ENCODE data around the gene SLC2A9.
A peak's percentile ranks its signal among the peaks of the same experiment; 100 is the strongest.

SLC2A9 gene

DNA sequence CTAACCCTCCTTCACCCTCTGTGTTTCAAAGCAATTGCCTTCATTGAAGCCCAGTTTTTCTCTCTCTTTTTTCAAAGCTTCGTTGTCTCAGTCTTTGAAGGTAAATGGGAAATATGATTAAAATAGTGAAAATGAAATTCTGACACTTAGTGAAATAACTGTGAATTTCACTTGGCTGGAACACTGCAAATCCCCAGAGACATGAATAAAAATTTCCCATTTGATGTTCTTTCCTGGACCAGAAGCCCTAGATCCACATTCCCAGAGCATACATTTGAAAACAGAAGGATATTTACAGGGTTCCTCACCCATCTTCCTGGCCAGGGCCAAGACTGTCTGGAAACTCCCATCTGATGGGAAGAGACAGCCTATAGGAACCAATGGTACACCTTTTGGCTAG is 45.0 kb downstream of the SLC2A9 start:
- H3K36me3 ChIP-seq (replicated peaks; ENCODE audit: insufficient read depth, low read length), result no peaks in the 10 kb centered on the region
- no peak overlapping the region for H3K9ac ChIP-seq (ENCODE audit: low read length)
- H3K4me2 ChIP-seq (ENCODE audit: low read depth, low read length), result no peak overlapping the region
- no peaks in the 10 kb centered on the region for H3K9me2 ChIP-seq (replicated peaks; ENCODE audit: insufficient read depth, low read length)
- DNase-seq, result no peak
- no peak overlapping the region for H3K4me3 ChIP-seq (ENCODE audit: low read length)
- no peaks in the 10 kb centered on the region for H3K79me2 ChIP-seq (ENCODE audit: low read length)
- no peak for TF ChIP-seq EZH2 (optimal IDR thresholded peaks at IDR 0.05; ENCODE audit: low read depth, low read length)
- H2AFZ ChIP-seq (ENCODE audit: low read length), result no peak overlapping the region
- no peaks in the 10 kb centered on the region for H4K20me1 ChIP-seq (ENCODE audit: insufficient read depth, low read length)
- H3K27ac ChIP-seq (ENCODE audit: low read length), result no peak overlapping the region
- H3K27me3 ChIP-seq (replicated peaks; ENCODE audit: insufficient read depth, low read length), result no peaks in the 10 kb centered on the region
- no peaks in the 10 kb centered on the region for H3K9me3 ChIP-seq (replicated peaks; ENCODE audit: insufficient read depth, low read length)
- peaks cover 14% of the 10 kb centered on the region for H3K4me1 ChIP-seq (ENCODE audit: low read length)
- H3F3A ChIP-seq (ENCODE audit: insufficient read depth, low read length), result no peaks in the 10 kb centered on the region

- Histone ChIP-seq H2AFZ (ENCODE audit: low read length) (no peak overlapping the region), H3K4me1 (ENCODE audit: low read length) (peaks cover 29% of the 10 kb centered on the region)
- no peak for TF ChIP-seq EZH2phosphoT487 (IDR thresholded peaks at IDR 0.05; ENCODE audit: low read length)
- TF ChIP-seq, protein P1, sequence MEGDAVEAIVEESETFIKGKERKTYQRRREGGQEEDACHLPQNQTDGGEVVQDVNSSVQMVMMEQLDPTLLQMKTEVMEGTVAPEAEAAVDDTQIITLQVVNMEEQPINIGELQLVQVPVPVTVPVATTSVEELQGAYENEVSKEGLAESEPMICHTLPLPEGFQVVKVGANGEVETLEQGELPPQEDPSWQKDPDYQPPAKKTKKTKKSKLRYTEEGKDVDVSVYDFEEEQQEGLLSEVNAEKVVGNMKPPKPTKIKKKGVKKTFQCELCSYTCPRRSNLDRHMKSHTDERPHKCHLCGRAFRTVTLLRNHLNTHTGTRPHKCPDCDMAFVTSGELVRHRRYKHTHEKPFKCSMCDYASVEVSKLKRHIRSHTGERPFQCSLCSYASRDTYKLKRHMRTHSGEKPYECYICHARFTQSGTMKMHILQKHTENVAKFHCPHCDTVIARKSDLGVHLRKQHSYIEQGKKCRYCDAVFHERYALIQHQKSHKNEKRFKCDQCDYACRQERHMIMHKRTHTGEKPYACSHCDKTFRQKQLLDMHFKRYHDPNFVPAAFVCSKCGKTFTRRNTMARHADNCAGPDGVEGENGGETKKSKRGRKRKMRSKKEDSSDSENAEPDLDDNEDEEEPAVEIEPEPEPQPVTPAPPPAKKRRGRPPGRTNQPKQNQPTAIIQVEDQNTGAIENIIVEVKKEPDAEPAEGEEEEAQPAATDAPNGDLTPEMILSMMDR (IDR thresholded peaks at IDR 0.05; ENCODE audit: low read length), result no peak
- no peak for TF ChIP-seq EZH2 (optimal IDR thresholded peaks at IDR 0.05; ENCODE audit: low read depth, low read length)
Observed at GRCh38 chr4:9971711-9972110, 49.6 kb downstream of the SLC2A9 start.

GRCh38 chr4:9970399-9971011 is 50.8 kb downstream of the SLC2A9 start:
- peaks cover 29% of the 10 kb centered on the region for H3K4me1 ChIP-seq (ENCODE audit: low read length)
- H3F3A ChIP-seq (ENCODE audit: insufficient read depth, low read length), result peaks cover 22% of the 10 kb centered on the region
- H3K27me3 ChIP-seq (replicated peaks; ENCODE audit: insufficient read depth, low read length), result no peaks in the 10 kb centered on the region
- peak overlapping the region; percentile 57 for H3K4me2 ChIP-seq (ENCODE audit: low read depth, low read length)
- H2AFZ ChIP-seq (ENCODE audit: low read length), result peak overlapping the region; percentile 32
- no peaks in the 10 kb centered on the region for H3K79me2 ChIP-seq (ENCODE audit: low read length)
- H3K9me3 ChIP-seq (replicated peaks; ENCODE audit: insufficient read depth, low read length), result no peaks in the 10 kb centered on the region
- H3K27ac ChIP-seq (ENCODE audit: low read length), result peak overlapping the region; percentile 79
- peak overlapping the region; percentile 38 for H3K4me3 ChIP-seq (ENCODE audit: low read length)
- TF ChIP-seq EZH2 (optimal IDR thresholded peaks at IDR 0.05; ENCODE audit: low read depth, low read length), result no peak
- TF ChIP-seq, protein P1 (IDR thresholded peaks at IDR 0.05; ENCODE audit: low read length), result no peak
- no peak for TF ChIP-seq EZH2phosphoT487 (IDR thresholded peaks at IDR 0.05; ENCODE audit: low read length)
- no peaks in the 10 kb centered on the region for H4K20me1 ChIP-seq (ENCODE audit: insufficient read depth, low read length)
- peak overlapping the region; percentile 22; the same call in 1 of the 2 replicates for H3K9ac ChIP-seq (ENCODE audit: low read length)
- peak; percentile 63 for DNase-seq
- no peaks in the 10 kb centered on the region for H3K9me2 ChIP-seq (replicated peaks; ENCODE audit: insufficient read depth, low read length)
- no peaks in the 10 kb centered on the region for H3K36me3 ChIP-seq (replicated peaks; ENCODE audit: insufficient read depth, low read length)

More at GRCh38 chr4:9971711-9972110, 49.6 kb downstream of the SLC2A9 start:
- peaks cover 22% of the 10 kb centered on the region for H3F3A ChIP-seq (ENCODE audit: insufficient read depth, low read length)
- no peaks in the 10 kb centered on the region for H3K79me2 ChIP-seq (ENCODE audit: low read length)
- no peaks in the 10 kb centered on the region for H3K36me3 ChIP-seq (replicated peaks; ENCODE audit: insufficient read depth, low read length)
- H4K20me1 ChIP-seq (ENCODE audit: insufficient read depth, low read length), result no peaks in the 10 kb centered on the region
- no peak overlapping the region for H3K4me2 ChIP-seq (ENCODE audit: low read depth, low read length)
- no peaks in the 10 kb centered on the region for H3K9me3 ChIP-seq (replicated peaks; ENCODE audit: insufficient read depth, low read length)
- no peaks in the 10 kb centered on the region for H3K9me2 ChIP-seq (replicated peaks; ENCODE audit: insufficient read depth, low read length)
- H3K9ac ChIP-seq (ENCODE audit: low read length), result no peak overlapping the region
- H3K27ac ChIP-seq (ENCODE audit: low read length), result peak overlapping the region; percentile 79; the same call in 1 of the 2 replicates
- no peaks in the 10 kb centered on the region for H3K27me3 ChIP-seq (replicated peaks; ENCODE audit: insufficient read depth, low read length)
- peak; percentile 7 for DNase-seq
- H3K4me3 ChIP-seq (ENCODE audit: low read length), result no peak overlapping the region
